MCF 10A (cell line): ENCODE data around the gene KAZN. TPM values are rescaled to one million over a fixed set of nuclear protein-coding genes. Genes with fewer than 3 reads are reported as not detected.

Source experiments
- BruUV-seq: library from RNA; stranded (reverse); fragments of 400-500 nt; replicated peaks from 2 replicates; lab custom pipeline; 2021; lab: Mats Ljungman, UMichigan
- CTCF ChIA-PET: fragments of 300-600 bp; sonication (Branson Sonifier 250); formaldehyde crosslinking; extraction: SDS; loops from one replicate; lab custom pipeline; 2021; ENCODE audit warnings: antibody characterized with exemption, inconsistent platforms; lab: Yijun Ruan, JAX
- POLR2A ChIA-PET: fragments of 300-600, 350-650 bp; sonication (Branson Sonifier 250); formaldehyde crosslinking; extraction: SDS; loops from one replicate; lab custom pipeline; 2020; ENCODE audit warnings: antibody characterized with exemption, inconsistent platforms; lab: Yijun Ruan, JAX
- DNase-seq: peaks from one replicate; pipeline ENCODE4 v3.0.0-alpha.2; 2018; ENCODE audit not compliant: unreplicated experiment
- H3K27ac Mint-ChIP-seq: one replicate; pipeline ENCODE4 v1.8.0; 2022; ENCODE audit warnings: mild to moderate bottlenecking, low read depth, mixed read lengths; ENCODE audit not compliant: unreplicated experiment
- H3K27me3 Mint-ChIP-seq: one replicate; pipeline ENCODE4 v1.8.0; 2022; ENCODE audit warnings: mixed read lengths; ENCODE audit not compliant: insufficient read depth, unreplicated experiment
- H3K36me3 Mint-ChIP-seq: one replicate; pipeline ENCODE4 v1.8.0; 2022; ENCODE audit warnings: mild to moderate bottlenecking, moderate library complexity, mixed read lengths; ENCODE audit not compliant: insufficient read depth, unreplicated experiment
- H3K4me1 Mint-ChIP-seq: one replicate; pipeline ENCODE4 v1.8.0; 2022; ENCODE audit warnings: mixed read lengths; ENCODE audit not compliant: insufficient read depth, unreplicated experiment
- H3K4me3 Mint-ChIP-seq: one replicate; pipeline ENCODE4 v1.8.0; 2022; ENCODE audit warnings: mild to moderate bottlenecking, moderate library complexity, mixed read lengths; ENCODE audit not compliant: unreplicated experiment
- H3K9me3 Mint-ChIP-seq: one replicate; pipeline ENCODE4 v1.8.0; 2022; ENCODE audit warnings: mixed read lengths; ENCODE audit not compliant: unreplicated experiment
- intact Hi-C: fragments of 100-400 bp; cut with micrococcal nuclease; formaldehyde crosslinking; loops from 2 replicates; pipeline ENCODE4 v1.14.1; 2022
- total RNA-seq: library from RNA; stranded (reverse); gene quantifications from 2 replicates; pipeline ENCODE4 v1.2.3, GENCODE V29; 2022
- TF ChIP-seq, protein P1 (sequence below): fragments of 200-600 bp; IDR thresholded peaks from one replicate; pipeline ENCODE4 v1.8.0; 2022; ENCODE audit warnings: antibody characterized with exemption, mild to moderate bottlenecking; ENCODE audit not compliant: unreplicated experiment

KAZN gene
- total RNA-seq, 1 experiment from 2014 or later = 3.3 TPM

DNA sequence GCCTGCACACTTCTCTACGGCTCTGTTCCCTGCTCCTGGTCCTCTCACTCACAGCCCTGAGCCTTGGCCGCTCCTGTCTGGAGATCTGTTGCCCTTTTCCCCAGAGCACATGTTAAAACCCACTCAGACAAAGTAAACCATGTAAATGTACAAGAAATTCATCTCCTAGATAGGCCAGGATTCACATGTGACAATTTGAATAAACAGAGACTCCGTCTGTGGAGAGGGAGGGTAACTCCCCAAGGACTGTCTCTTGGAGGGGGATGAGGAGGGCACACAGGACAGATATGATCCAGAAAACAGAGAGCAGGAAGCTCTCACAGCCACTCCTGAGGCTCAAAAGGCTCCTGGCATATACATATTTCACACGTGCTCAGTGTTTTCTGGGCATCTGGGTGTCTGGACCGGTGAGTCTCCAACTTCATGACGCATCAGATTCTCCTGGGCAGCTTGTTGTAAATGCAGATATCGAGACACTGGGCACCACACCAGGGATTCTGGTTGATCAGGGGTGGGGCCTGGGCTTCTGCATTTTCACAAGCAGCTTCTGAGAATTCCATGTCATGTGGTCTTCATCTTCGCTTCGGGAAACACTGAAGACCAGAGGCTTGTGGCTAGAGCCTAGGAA lies 6.4 kb upstream of the KAZN start:
- BruUV-seq = no TSS peak
- ChIA-PET POLR2A (no interaction called here), CTCF (no interaction called here)
- Mint-ChIP-seq H3K9me3 (no peaks in the 10 kb centered on the region), H3K4me3 (no peak overlapping the region), H3K27me3 (peaks cover 28% of the 10 kb centered on the region), H3K4me1 (no peaks in the 10 kb centered on the region), H3K36me3 (no peaks in the 10 kb centered on the region), H3K27ac (no peak overlapping the region)
- TF ChIP-seq, protein P1, sequence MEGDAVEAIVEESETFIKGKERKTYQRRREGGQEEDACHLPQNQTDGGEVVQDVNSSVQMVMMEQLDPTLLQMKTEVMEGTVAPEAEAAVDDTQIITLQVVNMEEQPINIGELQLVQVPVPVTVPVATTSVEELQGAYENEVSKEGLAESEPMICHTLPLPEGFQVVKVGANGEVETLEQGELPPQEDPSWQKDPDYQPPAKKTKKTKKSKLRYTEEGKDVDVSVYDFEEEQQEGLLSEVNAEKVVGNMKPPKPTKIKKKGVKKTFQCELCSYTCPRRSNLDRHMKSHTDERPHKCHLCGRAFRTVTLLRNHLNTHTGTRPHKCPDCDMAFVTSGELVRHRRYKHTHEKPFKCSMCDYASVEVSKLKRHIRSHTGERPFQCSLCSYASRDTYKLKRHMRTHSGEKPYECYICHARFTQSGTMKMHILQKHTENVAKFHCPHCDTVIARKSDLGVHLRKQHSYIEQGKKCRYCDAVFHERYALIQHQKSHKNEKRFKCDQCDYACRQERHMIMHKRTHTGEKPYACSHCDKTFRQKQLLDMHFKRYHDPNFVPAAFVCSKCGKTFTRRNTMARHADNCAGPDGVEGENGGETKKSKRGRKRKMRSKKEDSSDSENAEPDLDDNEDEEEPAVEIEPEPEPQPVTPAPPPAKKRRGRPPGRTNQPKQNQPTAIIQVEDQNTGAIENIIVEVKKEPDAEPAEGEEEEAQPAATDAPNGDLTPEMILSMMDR = no peak
- intact Hi-C loops = no loop called here
- no peak for DNase-seq

DNA sequence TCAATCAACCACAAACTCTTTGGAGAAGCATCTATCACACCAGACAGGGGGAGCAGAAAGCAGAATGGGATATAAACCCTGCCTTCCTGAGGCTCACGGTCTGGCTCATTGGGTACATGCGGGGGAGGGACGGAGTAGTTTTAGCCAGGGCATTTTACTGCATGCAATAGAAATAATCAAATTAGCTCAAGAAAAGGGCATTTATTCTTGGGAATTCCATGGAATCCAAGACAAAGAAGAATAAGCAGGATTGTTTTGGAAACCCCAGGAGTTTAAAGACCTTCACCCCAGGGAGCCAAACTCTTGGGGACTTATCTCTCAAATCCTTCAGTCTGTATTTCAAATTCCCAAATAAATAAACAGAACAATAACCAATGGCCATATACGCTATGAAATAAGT lies 5.2 kb upstream of the KAZN start:
- no peaks in the 10 kb centered on the region for H3K9me3 Mint-ChIP-seq
- no peak overlapping the region for H3K4me3 Mint-ChIP-seq
- ChIA-PET POLR2A (no interaction called here), CTCF (interaction anchor here (0.6 to 0.8 kb wide), 2 partner anchors 19 to 40 kb away, joined by 3 read pairs; no protein-coding TSS in a partner anchor)
- intact Hi-C loops = no loop called here
- no peak for DNase-seq
- H3K27ac Mint-ChIP-seq = no peak overlapping the region
- no peaks in the 10 kb centered on the region for H3K36me3 Mint-ChIP-seq
- peaks cover 39% of the 10 kb centered on the region for H3K27me3 Mint-ChIP-seq
- TF ChIP-seq, protein P1 = no peak
- no peaks in the 10 kb centered on the region for H3K4me1 Mint-ChIP-seq
- no TSS peak for BruUV-seq

DNA sequence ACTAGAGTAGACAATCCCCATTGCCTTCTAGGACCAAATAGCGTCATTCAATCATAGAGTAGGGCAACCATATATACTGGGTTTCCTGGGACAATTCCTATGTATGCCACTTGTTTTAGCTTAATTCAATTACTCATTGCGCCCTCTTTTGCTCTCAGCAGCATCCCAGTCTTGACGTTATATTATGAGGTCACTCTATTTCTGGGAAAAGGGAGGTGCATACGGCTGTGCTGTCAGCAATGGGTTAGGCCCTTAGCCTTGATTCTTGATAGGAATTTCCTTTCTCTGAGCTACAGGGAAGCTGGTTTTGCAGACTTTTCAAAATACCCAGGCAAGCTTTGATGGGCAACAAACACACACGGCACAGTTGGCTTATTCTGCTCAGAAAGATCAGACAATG lies 4.4 kb upstream of the KAZN start:
- no peaks in the 10 kb centered on the region for H3K4me1 Mint-ChIP-seq
- TF ChIP-seq, protein P1 = no peak
- POLR2A ChIA-PET = no interaction called here
- DNase-seq = no peak
- H3K4me3 Mint-ChIP-seq = no peak overlapping the region
- H3K9me3 Mint-ChIP-seq = no peaks in the 10 kb centered on the region
- intact Hi-C loops = no loop called here
- H3K27ac Mint-ChIP-seq = no peak overlapping the region
- H3K36me3 Mint-ChIP-seq = no peaks in the 10 kb centered on the region
- BruUV-seq = no TSS peak
- CTCF ChIA-PET = interaction anchor here (0.6 kb wide), 1 partner anchor 64 kb away, joined by 3 read pairs; no protein-coding TSS in a partner anchor
- H3K27me3 Mint-ChIP-seq = peaks cover 38% of the 10 kb centered on the region

DNA sequence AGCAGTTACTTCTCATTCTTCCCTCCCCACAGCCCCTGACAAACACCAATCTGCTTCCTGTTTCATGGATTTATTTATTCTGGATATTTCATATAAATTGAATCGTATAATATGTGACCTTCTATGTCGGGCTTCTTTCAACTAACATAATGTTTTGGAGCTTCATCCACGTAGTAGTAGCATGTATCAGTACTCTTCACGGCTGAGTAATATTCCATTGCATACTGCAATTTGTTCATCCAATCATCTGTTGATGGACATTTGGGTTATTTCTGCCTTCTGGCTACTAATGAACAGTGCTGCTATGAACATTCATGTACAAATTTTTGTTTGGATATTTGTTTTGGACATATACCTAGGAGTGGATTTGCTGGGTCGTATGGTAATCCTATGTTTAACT lies 1.9 kb upstream of the KAZN start:
- H3K9me3 Mint-ChIP-seq = no peaks in the 10 kb centered on the region
- ChIA-PET POLR2A (interaction anchor here (0.6 kb wide), 1 partner anchor 836 kb away, joined by 3 read pairs; no protein-coding TSS in a partner anchor), CTCF (no interaction called here)
- no peak overlapping the region for H3K27ac Mint-ChIP-seq
- TF ChIP-seq, protein P1 = no peak
- no peak for DNase-seq
- H3K27me3 Mint-ChIP-seq = peaks cover 56% of the 10 kb centered on the region
- no peaks in the 10 kb centered on the region for H3K4me1 Mint-ChIP-seq
- BruUV-seq = no TSS peak
- H3K36me3 Mint-ChIP-seq = no peaks in the 10 kb centered on the region
- intact Hi-C loops = no loop called here
- no peak overlapping the region for H3K4me3 Mint-ChIP-seq
